ENCODE measurements around the gene ALS2.
"Not testable (repeated sequence)": the region's sequence is repeated elsewhere in the genome, so short reads cannot be mapped to it uniquely, and the experiment has no call there.

ALS2 gene

DNA sequence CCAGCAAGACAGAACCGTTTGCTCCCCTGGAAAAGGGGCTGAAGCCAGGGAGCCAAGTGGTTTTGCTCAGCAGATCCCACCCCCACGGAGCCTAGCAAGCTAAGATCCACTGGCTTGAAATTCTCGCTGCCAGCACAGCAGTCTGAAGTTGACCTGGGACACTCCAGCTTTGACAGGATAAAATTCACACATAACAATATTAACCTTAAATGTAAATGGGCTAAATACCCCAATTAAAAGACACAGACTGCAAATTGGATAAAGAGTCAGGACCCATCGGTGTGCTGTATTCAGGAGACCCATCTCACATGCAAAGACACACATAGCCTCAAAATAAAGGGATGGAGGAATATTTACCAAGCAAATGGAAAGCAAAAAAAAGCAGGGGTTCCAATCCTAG is 109.5 kb downstream of the ALS2 start:
- not testable (repeated sequence) for DNase-seq

DNA sequence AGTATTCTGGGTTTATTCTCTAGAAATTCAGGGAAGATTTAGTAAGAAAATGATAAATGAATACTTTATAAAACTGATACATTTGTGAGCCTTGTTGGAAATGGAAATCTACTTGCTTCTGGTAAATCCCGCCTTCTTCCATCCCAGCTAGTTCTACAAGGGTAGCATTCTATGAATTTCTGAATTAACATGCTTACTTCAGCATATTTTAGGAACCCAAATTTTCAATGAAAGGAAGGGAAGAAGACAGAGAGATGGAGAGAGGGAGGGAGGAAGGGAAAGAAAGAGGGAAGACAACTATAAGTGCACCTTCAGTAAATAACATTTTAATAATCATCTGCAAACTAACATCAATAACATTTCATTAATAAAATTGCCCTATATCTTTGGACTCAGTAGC is 110.9 kb downstream of the ALS2 start:
- no peak for DNase-seq

DNA sequence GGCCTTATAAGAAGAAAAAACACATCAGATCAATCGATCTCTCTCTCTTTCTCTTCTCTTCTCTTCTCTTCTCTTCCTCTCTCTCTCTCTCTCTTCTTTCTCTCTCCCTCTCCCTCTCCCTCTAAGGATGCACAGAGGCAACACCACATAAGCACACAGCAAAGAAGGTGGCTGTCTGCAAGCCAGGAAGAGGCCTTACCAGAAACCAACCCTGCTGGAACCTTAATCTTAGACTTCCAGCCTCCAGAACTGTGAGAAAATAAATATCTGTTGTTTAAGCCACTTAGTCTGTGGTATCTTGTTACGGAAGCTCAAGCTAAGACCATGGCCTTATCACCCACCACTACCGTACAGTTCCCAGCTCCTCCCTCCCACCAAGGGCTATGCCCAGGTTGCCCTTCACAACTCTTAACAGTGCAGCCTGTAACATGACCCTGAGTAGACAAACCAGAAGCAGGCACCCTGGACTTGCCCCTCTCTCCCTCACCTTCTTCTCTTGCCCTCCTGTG is 112.3 kb downstream of the ALS2 start:
- DNase-seq, result no peak

DNA sequence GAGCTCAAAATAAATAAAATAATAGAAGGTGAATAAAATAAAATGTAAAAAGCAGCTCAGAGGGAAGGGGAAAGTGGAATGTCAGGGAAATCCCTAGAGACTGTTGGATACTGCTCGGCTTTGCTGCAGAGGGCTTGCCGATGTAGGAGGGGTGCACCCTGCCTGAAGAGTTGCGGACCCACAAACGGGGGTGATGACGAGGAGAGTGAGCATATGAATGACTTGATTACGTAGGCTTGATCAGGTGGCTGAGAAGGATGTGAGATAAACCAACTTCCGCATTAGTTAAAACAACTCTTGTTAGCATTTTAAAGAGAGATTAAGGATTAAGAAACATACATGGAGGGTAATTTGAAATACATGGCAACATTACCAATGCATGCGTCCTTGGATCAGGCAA is 116.4 kb downstream of the ALS2 start:
- DNase-seq, result no peak

DNA sequence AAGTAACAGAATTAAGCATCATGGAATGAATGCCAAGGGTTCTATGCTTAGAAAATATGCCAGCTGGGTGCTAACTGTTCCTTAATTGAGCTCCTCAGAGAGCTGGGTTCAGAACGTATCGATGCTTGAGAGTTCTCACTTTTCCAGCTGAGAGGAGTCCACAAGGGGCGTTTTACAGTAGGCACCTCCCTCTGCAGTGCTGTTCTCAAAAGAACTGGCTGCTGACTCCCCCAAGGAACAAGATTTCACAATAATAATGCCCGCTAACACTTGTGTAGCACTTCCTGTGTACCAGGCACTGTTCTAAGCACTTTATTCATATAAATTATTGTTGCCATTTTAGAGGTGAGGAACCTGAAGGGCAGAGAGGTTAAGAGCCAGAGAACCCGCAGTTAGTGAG is 119.4 kb downstream of the ALS2 start:
- DNase-seq, result no peak

DNA sequence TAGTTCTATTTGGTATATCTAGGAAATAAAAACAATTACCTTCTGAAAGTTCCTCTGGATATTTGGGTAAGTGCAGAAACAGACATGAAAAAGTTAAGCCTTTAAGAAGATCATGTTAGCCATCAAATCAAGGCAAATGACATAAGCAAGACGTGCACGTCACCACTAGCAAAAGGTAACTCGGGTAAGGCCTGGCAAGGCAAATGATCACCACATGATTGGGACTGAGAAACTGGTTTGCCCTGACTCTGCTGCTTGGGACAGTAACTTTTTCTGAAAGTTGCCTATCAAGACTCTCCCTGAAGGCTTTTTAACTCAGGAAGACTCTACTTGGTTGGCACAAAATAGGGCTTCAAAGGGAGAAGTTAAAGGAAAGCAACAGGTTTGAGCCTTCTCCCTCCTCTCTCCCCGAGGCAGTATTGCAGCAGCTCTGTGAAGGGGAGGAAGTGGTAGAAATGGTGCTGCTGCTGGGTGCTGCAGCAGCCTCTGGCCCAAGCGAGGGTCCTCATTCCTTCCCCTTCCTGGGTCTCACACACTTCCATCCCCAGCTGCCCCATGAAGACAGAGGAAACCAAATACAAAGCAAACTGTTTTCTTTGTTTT is 120.3 kb downstream of the ALS2 start:
- no peak for DNase-seq

DNA sequence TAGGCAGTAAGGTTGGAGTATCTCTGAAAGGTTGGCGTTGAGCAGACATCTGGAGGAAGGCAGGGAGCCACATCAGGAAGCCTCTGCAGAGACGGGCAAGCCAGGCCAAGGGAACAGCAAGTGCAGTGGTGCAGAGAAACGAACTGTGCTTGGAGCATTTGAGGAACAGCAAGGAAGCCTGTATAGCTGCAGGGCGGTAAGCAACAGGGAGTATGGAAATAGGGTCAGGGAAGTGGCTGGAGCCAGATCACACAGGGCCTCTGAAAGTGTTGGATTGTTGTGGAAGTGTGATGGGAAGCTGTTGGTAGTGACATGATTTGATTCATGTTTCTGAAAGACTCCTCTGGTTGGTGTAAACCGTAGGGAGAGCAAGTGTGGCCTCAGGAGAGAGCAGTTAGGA is 124.0 kb downstream of the ALS2 start:
- no peak for DNase-seq

DNA sequence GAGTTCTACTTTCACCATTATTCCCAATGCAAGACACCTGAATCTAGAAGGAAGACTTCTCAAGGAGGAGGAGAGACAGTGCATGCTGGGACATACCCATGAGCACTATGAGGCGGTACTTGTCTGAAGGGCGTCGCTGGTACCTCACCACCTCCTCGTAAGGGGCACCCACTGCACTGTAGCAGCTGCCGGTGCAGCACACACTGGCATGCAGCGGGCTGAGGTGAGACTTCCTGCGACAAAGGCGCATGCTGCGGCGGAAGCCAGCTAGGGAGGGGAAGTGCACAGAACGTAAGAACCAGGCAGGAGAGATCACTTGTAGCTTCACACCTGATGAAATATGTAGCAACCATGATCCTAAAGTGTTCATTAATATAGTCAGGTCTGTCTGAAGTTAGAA is 124.6 kb downstream of the ALS2 start:
- no peak for DNase-seq

DNA sequence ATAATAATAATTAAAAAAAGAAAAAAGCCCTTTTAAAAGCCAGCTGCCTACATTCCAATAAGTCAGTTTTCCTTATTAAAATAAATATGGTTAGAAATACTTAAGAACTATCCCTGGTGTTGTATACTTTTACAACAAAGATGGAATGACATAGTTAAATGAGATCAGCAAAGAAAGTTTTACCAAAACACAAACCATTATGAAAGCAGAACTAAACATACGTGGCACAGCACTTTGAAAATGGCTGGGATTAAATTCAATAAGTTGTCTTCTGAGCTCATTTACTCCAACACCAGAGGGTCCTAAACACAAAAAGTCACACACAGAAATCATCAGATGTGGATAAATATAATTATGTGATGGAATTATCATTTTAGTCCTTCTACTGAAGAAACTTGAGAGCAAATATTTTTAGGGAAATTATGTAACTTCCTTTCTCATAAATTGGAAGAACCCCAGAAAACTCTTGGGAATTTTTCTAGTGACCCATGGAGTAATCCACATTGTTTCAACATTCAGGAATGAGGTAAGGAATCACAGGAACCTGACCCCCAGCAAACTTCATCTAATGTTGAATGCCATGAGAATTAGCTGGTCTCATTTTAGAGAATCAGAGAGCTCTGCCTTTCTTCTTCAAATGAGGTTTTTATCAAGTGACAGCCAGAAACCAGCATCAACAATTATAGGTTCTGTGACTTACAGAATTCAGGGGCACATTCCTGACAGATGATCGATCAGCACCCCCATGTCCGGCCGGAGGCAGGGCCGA is 125.9 kb downstream of the ALS2 start:
- no peak for DNase-seq

DNA sequence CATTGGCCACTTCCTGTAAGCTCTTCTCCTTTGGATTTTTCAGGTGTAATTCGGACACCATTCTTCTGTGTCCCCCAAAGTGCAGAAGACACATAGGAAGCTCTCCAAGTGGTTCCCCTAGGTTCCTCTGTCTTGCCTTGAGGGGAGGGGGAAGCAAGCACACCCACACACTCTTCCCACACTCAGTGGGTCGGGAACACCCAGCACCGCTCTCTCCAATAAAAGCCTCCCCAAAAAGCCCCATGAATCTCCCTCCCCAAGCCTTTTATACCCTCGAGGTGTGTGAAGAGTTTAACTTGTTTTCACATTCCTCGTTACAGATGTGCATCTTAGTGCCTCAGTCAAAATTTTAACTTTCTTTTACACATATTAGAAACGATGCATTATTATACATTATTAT is 127.5 kb downstream of the ALS2 start:
- no peak for DNase-seq

All from NCI-H2029 (cell line).